ENCODE results near the gene CYP2S1. TPM values are rescaled to one million over a fixed set of nuclear protein-coding genes. Genes with fewer than 3 reads are reported as not detected.
"Not testable (repeated sequence)": the region's sequence is repeated elsewhere in the genome, so short reads cannot be mapped to it uniquely, and the experiment has no call there.

The CYP2S1 gene
- total RNA-seq, 1 experiment from 2014 or later = not detected

- Histone ChIP-seq H3K27me3 (ENCODE audit: low read length) (no peaks in the 10 kb centered on the region), H3K9ac (ENCODE audit: low read length) (no peak overlapping the region), H4K20me1 (ENCODE audit: insufficient read depth, low read depth, low read length) (no peaks in the 10 kb centered on the region), H3K4me3 (ENCODE audit: low read length) (no peak overlapping the region), H3K9me2 (replicated peaks; ENCODE audit: insufficient read depth, low read length) (no peaks in the 10 kb centered on the region), H3K79me2 (ENCODE audit: low read length) (no peaks in the 10 kb centered on the region), H3K9me3 (ENCODE audit: low read length) (no peaks in the 10 kb centered on the region), H2AFZ (ENCODE audit: low read length) (no peak overlapping the region), H3K4me1 (ENCODE audit: low read length) (no peaks in the 10 kb centered on the region), H3K27ac (ENCODE audit: low read length) (no peak overlapping the region), H3K36me3 (ENCODE audit: insufficient read depth, low read length) (no peaks in the 10 kb centered on the region), H3K4me2 (ENCODE audit: low read depth, low read length, poor library complexity, severe bottlenecking) (no peak overlapping the region)
- no peak for DNase-seq
Observed at GRCh38 chr19:41166944-41167804, 25.8 kb upstream of the CYP2S1 start.

- H3K79me2 ChIP-seq (ENCODE audit: low read length) = no peaks in the 10 kb centered on the region
- no peak for DNase-seq
- no peaks in the 10 kb centered on the region for H3K27me3 ChIP-seq (ENCODE audit: low read length)
- H3K9ac ChIP-seq (ENCODE audit: low read length) = no peak overlapping the region
- no peak overlapping the region for H3K4me3 ChIP-seq (ENCODE audit: low read length)
- H3K9me3 ChIP-seq (ENCODE audit: low read length) = no peaks in the 10 kb centered on the region
- H3K4me2 ChIP-seq (ENCODE audit: low read depth, low read length, poor library complexity, severe bottlenecking) = no peak overlapping the region
- no peak overlapping the region for H2AFZ ChIP-seq (ENCODE audit: low read length)
- H3K36me3 ChIP-seq (ENCODE audit: insufficient read depth, low read length) = no peaks in the 10 kb centered on the region
- no peaks in the 10 kb centered on the region for H3K4me1 ChIP-seq (ENCODE audit: low read length)
- no peaks in the 10 kb centered on the region for H4K20me1 ChIP-seq (ENCODE audit: insufficient read depth, low read depth, low read length)
- H3K27ac ChIP-seq (ENCODE audit: low read length) = no peak overlapping the region
- no peaks in the 10 kb centered on the region for H3K9me2 ChIP-seq (replicated peaks; ENCODE audit: insufficient read depth, low read length)
Observed at GRCh38 chr19:41172297-41173164, 20.5 kb upstream of the CYP2S1 start.

- Histone ChIP-seq H3K9me2 (replicated peaks; ENCODE audit: insufficient read depth, low read length) (no peaks in the 10 kb centered on the region), H2AFZ (ENCODE audit: low read length) (no peak overlapping the region), H3K79me2 (ENCODE audit: low read length) (no peaks in the 10 kb centered on the region), H3K27me3 (ENCODE audit: low read length) (no peaks in the 10 kb centered on the region), H3K27ac (ENCODE audit: low read length) (no peak overlapping the region), H3K4me2 (ENCODE audit: low read depth, low read length, poor library complexity, severe bottlenecking) (no peak overlapping the region), H3K4me1 (ENCODE audit: low read length) (no peaks in the 10 kb centered on the region), H3K9me3 (ENCODE audit: low read length) (no peaks in the 10 kb centered on the region), H3K9ac (ENCODE audit: low read length) (no peak overlapping the region), H4K20me1 (ENCODE audit: insufficient read depth, low read depth, low read length) (no peaks in the 10 kb centered on the region), H3K4me3 (ENCODE audit: low read length) (no peak overlapping the region), H3K36me3 (ENCODE audit: insufficient read depth, low read length) (no peaks in the 10 kb centered on the region)
- DNase-seq = no peak
Observed at GRCh38 chr19:41174297-41174928, 18.6 kb upstream of the CYP2S1 start.

- Histone ChIP-seq H2AFZ (ENCODE audit: low read length) (no peak overlapping the region), H4K20me1 (ENCODE audit: insufficient read depth, low read depth, low read length) (no peaks in the 10 kb centered on the region), H3K4me1 (ENCODE audit: low read length) (no peaks in the 10 kb centered on the region), H3K9ac (ENCODE audit: low read length) (no peak overlapping the region), H3K4me3 (ENCODE audit: low read length) (no peak overlapping the region), H3K27ac (ENCODE audit: low read length) (no peak overlapping the region), H3K9me3 (ENCODE audit: low read length) (no peaks in the 10 kb centered on the region), H3K79me2 (ENCODE audit: low read length) (no peaks in the 10 kb centered on the region), H3K9me2 (replicated peaks; ENCODE audit: insufficient read depth, low read length) (no peaks in the 10 kb centered on the region), H3K27me3 (ENCODE audit: low read length) (no peaks in the 10 kb centered on the region), H3K36me3 (ENCODE audit: insufficient read depth, low read length) (no peaks in the 10 kb centered on the region), H3K4me2 (ENCODE audit: low read depth, low read length, poor library complexity, severe bottlenecking) (no peak overlapping the region)
- no peak for DNase-seq
Observed at GRCh38 chr19:41175801-41176777, 16.9 kb upstream of the CYP2S1 start.

- H3K9ac ChIP-seq (ENCODE audit: low read length); H3K4me3 ChIP-seq (ENCODE audit: low read length); H3K79me2 ChIP-seq (ENCODE audit: low read length); H3K4me1 ChIP-seq (ENCODE audit: low read length); H3K9me3 ChIP-seq (ENCODE audit: low read length); H3K36me3 ChIP-seq (ENCODE audit: insufficient read depth, low read length); H2AFZ ChIP-seq (ENCODE audit: low read length); DNase-seq; H3K9me2 ChIP-seq (replicated peaks; ENCODE audit: insufficient read depth, low read length); H3K27me3 ChIP-seq (ENCODE audit: low read length); H3K4me2 ChIP-seq (ENCODE audit: low read depth, low read length, poor library complexity, severe bottlenecking); H3K27ac ChIP-seq (ENCODE audit: low read length); H4K20me1 ChIP-seq (ENCODE audit: insufficient read depth, low read depth, low read length): not testable (repeated sequence)
Observed at GRCh38 chr19:41180173-41180572, 12.8 kb upstream of the CYP2S1 start.

- H3K79me2 ChIP-seq (ENCODE audit: low read length) = no peaks in the 10 kb centered on the region
- H3K9me3 ChIP-seq (ENCODE audit: low read length) = no peaks in the 10 kb centered on the region
- no peaks in the 10 kb centered on the region for H3K27me3 ChIP-seq (ENCODE audit: low read length)
- H3K4me3 ChIP-seq (ENCODE audit: low read length) = no peak overlapping the region
- no peaks in the 10 kb centered on the region for H4K20me1 ChIP-seq (ENCODE audit: insufficient read depth, low read depth, low read length)
- no peaks in the 10 kb centered on the region for H3K36me3 ChIP-seq (ENCODE audit: insufficient read depth, low read length)
- no peaks in the 10 kb centered on the region for H3K4me1 ChIP-seq (ENCODE audit: low read length)
- no peak overlapping the region for H3K9ac ChIP-seq (ENCODE audit: low read length)
- no peak overlapping the region for H2AFZ ChIP-seq (ENCODE audit: low read length)
- no peak overlapping the region for H3K4me2 ChIP-seq (ENCODE audit: low read depth, low read length, poor library complexity, severe bottlenecking)
- DNase-seq = no peak
- no peak overlapping the region for H3K27ac ChIP-seq (ENCODE audit: low read length)
- H3K9me2 ChIP-seq (replicated peaks; ENCODE audit: insufficient read depth, low read length) = no peaks in the 10 kb centered on the region
Observed at GRCh38 chr19:41186971-41187883, 5.8 kb upstream of the CYP2S1 start.

GRCh38 chr19:41187884-41188279 is 5.1 kb upstream of the CYP2S1 start:
- Histone ChIP-seq H4K20me1 (ENCODE audit: insufficient read depth, low read depth, low read length) (no peaks in the 10 kb centered on the region), H3K4me1 (ENCODE audit: low read length) (no peaks in the 10 kb centered on the region), H3K79me2 (ENCODE audit: low read length) (no peaks in the 10 kb centered on the region), H3K36me3 (ENCODE audit: insufficient read depth, low read length) (no peaks in the 10 kb centered on the region), H3K9ac (ENCODE audit: low read length) (no peak overlapping the region), H3K27me3 (ENCODE audit: low read length) (no peaks in the 10 kb centered on the region), H3K9me3 (ENCODE audit: low read length) (no peaks in the 10 kb centered on the region), H3K27ac (ENCODE audit: low read length) (no peak overlapping the region), H3K9me2 (replicated peaks; ENCODE audit: insufficient read depth, low read length) (no peaks in the 10 kb centered on the region), H2AFZ (ENCODE audit: low read length) (no peak overlapping the region), H3K4me2 (ENCODE audit: low read depth, low read length, poor library complexity, severe bottlenecking) (no peak overlapping the region), H3K4me3 (ENCODE audit: low read length) (no peak overlapping the region)
- DNase-seq = no peak
